Measurements from ENCODE around the gene RHBDL3. TPM values are rescaled to one million over a fixed set of nuclear protein-coding genes. Genes with fewer than 3 reads are reported as not detected.
"Not testable (repeated sequence)": the region's sequence is repeated elsewhere in the genome, so short reads cannot be mapped to it uniquely, and the experiment has no call there.

The RHBDL3 gene
- polyA plus RNA-seq, 1 donor = 1.1 TPM

- no peak for DNase-seq (ENCODE audit: low read depth)
Observed at GRCh38 chr17:32323811-32324491, 58.3 kb downstream of the RHBDL3 start.

GRCh38 chr17:32327911-32328310 is 62.3 kb downstream of the RHBDL3 start:
- DNase-seq (ENCODE audit: low read depth) = no peak

GRCh38 chr17:32330147-32330546 is 64.5 kb downstream of the RHBDL3 start:
- DNase-seq (ENCODE audit: low read depth) = no peak

DNA sequence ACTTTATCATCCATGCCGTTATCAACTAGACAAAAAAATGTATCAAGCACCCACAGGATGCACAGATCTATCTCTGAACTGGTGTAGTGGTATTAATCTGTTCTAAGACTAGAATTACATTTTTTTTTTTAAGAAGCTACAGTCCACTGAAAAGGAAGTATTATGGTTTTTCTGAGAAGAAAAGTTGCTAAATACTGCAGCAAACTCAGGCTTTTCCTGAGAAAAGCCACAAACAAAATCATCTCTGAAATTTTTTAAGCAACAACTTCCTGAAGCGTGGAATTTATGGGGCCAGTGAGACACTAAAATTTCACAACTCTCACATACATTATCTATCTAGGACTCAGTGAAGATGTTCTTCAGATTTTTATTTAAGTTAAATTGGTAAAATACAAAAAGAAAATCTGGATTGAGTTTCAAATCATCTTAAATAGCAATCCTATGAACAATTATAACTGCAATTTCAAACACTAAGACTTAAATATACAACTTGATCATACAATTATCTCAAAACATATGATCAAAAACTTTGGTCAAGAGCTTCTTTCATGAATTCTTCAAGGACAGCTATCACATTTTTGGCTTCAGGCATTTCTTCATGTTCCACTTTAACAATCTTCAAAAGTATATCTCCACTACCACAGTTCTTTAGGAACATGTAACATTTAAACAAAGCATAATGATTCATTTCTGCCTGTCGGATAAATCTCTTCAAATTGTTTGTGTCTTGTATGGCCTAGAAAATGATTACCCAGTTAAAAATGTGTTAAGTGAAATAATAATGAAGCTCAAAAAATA is 65.8 kb downstream of the RHBDL3 start:
- no peak for DNase-seq (ENCODE audit: low read depth)

DNA sequence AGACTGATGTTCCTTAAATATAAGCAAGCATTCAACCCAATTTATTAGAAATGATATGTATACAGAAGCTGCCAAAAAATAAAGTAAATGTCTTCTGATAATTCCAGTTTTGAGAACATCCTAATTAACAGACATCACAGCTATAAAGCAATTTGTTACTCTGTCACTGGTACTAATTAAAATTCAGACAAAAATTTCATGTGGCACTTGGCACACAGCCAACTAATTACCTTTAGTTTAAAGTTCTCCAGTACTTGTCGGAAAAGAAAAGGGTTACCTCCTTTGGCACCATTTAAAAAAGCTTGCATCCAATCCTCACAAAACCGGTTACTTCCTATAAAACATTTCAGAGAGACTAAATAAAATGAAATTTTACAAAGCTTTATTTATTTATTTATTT is 67.6 kb downstream of the RHBDL3 start:
- DNase-seq (ENCODE audit: low read depth) = no peak

DNA sequence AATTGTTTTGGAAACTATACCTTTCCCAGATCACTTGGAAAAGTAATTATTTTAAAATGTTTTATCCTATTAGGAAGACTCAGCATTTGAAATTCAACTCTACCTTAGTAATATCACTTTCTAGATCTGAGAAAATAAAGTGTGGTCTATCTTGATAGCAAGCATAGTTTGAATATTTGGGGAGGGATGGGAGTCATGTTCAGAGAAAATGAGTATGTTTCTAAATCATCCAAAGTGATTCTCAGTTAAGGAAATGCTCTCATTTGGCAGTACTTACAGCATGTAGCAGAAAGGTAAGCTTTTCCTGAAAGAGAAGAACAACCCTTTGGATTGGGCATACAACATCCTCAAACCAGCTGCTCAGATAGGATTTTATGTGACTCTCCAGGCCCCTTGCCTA is 69.4 kb downstream of the RHBDL3 start:
- DNase-seq (ENCODE audit: low read depth) = no peak

DNA sequence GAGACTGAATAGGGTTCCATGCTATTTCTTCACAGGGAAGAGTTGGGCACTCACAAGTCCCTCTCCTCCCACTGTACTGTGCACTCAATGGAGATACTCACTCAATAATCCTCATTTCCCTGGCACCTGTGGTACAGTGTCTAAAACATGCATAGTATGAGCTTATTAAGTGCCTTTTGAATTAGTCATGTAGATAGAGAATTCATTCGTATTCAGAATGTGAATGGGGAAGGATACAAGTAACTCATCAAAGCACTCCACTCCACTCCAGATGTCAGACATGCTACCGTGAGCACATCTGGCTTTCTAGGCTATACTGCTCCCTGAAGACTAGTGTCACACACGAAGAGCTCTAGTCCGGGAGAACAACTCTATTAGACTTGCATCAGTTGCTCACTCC is 70.1 kb downstream of the RHBDL3 start:
- no peak for DNase-seq (ENCODE audit: low read depth)

DNA sequence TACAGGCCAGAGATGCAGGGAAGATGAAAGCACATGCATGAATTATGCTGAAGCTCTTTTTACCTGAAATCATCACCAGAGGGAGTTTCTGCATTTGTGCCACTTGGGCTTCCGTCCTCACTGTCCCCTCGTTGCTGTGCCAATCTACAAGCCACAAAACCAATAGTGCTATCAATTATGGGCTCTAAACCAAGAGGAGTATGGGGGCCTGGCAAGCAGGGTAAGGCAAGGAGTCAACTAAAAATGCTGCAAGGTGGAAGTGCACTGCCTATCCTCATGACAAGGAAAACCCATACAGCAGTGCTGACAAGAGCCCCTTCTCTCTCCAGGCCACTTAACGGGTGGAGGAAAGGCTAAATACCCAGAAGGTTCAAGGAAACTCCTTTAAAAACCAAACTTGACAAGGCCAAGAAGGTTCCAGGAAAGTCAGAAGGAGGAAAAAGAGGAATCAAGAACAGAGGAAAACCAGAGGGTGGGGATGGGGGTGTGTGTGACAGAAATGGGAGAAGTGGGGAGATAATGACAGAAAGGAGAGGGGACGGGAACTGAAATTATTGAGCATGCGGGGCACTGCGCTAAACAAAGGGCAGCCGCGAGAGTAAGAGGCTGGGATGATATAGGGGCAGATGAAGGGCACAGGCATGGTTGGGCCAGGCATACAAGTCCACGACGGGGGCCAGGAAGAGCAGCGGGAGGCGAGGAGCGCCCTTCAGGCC is 75.7 kb downstream of the RHBDL3 start:
- no peak for DNase-seq (ENCODE audit: low read depth)

- no peak for DNase-seq (ENCODE audit: low read depth)
Observed at GRCh38 chr17:32341857-32342602, 76.4 kb downstream of the RHBDL3 start, which contains the start of gene C17orf75. Gene C17orf75, minus strand, starts transcription at chr17:32342173. Its CDS starts 34 bp downstream, at chr17:32342139.

- DNase-seq (ENCODE audit: low read depth) = no peak
Observed at GRCh38 chr17:32342603-32343325, 77.1 kb downstream of the RHBDL3 start.

- no peak for DNase-seq (ENCODE audit: low read depth)
Observed at GRCh38 chr17:32345951-32346600, 80.4 kb downstream of the RHBDL3 start.

DNA sequence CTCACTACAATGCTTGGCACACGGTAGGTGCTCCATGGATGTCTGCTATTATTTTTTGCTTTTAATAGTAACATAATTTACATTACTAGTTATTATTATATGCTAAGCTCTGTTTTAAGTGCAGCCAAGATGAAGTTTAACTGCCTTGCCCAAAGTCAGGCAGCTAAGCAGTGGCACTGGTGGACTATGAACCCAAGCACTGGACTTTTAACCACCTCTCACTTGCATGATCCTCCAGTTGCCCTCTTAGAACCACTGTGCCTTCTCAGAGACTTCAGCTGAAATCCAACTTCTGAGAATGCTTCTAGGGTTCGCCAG is 82.8 kb downstream of the RHBDL3 start:
- no peak for DNase-seq (ENCODE audit: low read depth)

GRCh38 chr17:32349503-32349853 is 83.8 kb downstream of the RHBDL3 start:
- no peak for DNase-seq (ENCODE audit: low read depth)

GRCh38 chr17:32349854-32350665 is 84.4 kb downstream of the RHBDL3 start, which contains the start of gene ZNF207:
Gene ZNF207, plus strand, starts transcription at chr17:32350157. Its CDS starts 129 bp downstream, at chr17:32350286.
- DNase-seq (ENCODE audit: low read depth) = peak; percentile 97

DNA sequence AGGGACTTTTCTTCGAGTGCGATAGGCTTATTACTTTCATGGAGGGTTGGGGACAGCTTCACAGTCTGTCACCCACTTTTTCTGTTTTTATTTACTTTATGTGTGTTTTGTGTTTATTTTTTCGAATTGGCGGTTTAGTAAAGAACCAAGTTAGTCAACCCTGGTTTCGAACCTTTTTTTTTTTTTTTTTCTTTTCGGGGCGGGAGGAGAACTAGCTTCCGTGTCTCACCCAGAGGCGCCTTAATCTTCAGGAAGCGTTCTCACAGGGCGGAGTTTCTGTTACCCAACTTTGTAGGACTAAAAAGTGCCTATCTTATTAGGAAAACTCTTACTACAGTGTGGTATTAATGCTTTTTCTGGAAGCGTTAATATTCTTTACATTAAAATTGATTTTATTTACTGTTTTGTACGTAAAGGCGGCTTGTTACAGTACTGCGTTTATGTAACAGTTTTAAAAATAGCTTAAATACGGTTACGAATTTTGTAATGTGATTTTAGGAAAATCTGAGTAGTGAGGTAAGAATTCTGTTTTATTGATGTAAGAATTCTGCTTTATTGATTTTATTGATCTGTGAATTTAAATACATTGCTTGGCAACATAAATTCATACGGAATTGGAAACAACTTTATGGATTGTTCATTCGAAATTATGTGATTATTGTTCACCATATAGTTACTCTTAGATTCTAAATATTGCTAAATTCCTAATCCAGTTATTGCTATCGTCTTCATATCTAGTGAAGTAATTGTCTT is 85.2 kb downstream of the RHBDL3 start:
- no peak for DNase-seq (ENCODE audit: low read depth)

DNA sequence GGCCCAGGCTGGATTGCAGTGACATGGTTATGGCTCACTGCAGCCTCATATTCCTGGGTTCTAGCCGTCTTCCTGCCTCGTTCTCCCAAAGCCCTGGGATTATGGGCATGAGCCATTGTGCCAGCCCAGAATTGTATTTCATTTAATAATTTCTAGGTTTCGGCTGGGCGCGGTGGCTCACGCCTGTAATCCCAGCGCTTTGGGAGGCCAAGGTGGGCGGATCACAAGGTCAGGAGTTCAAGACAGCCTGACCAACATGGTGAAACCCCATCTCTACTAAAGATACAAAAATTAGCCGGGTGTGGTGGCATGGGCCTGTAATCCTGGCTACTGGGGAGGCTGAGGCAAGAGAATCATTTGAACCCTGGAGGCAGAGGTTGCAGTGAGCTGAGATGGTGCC is 87.1 kb downstream of the RHBDL3 start:
- not testable (repeated sequence) for DNase-seq (ENCODE audit: low read depth)

DNA sequence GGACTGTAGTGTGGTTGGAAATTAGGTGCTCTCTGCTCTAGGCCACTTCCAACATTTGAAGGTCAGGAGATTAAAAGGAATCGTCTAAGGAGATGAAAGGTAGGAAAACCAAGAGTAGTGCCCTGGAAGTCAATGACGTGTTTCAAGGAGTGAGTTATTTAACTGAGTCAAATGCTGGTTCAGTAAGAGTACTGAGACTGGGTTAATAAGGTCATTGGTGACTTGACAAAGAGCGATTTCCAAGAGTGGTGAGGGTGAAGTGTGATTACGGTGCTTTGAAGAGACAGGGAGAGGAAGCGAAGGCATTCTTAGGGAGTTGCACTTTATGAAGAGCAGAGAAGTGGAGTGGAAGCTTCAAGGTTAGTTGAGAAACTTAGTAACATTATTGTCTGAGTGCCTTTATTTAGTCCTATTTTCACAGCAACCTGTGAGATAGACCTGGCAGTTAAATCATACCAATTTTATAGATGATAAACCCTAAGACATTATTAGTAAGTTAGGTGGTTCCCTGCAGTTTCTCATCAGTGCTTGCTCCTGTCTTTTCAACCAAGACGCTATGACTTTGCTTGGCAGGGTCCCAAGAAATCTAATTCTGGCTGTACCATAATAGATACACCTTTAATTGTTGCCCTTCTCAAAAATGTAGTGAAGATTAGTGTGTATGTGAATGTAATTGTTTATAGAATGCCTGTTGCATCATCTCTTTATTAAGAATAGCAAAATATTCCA is 90.2 kb downstream of the RHBDL3 start:
- DNase-seq (ENCODE audit: low read depth) = no peak

- no peak for DNase-seq (ENCODE audit: low read depth)
Observed at GRCh38 chr17:32356378-32356743, 90.7 kb downstream of the RHBDL3 start.

All from forelimb muscle (tissue), 1 donor.